Epithelial cell of prostate (primary cell): ENCODE results near the gene SESN2.

Source experiments
- DNase-seq: peaks from one replicate; pipeline ENCODE4 v3.0.0-alpha.2; 2011; ENCODE audit warnings: low read depth, low spot score
- H3K27ac ChIP-seq: fragments of 450-650 bp; 2 replicates; pipeline ENCODE4 v1.5.1; 2017; ENCODE audit warnings: mild to moderate bottlenecking

Gene SESN2

DNA sequence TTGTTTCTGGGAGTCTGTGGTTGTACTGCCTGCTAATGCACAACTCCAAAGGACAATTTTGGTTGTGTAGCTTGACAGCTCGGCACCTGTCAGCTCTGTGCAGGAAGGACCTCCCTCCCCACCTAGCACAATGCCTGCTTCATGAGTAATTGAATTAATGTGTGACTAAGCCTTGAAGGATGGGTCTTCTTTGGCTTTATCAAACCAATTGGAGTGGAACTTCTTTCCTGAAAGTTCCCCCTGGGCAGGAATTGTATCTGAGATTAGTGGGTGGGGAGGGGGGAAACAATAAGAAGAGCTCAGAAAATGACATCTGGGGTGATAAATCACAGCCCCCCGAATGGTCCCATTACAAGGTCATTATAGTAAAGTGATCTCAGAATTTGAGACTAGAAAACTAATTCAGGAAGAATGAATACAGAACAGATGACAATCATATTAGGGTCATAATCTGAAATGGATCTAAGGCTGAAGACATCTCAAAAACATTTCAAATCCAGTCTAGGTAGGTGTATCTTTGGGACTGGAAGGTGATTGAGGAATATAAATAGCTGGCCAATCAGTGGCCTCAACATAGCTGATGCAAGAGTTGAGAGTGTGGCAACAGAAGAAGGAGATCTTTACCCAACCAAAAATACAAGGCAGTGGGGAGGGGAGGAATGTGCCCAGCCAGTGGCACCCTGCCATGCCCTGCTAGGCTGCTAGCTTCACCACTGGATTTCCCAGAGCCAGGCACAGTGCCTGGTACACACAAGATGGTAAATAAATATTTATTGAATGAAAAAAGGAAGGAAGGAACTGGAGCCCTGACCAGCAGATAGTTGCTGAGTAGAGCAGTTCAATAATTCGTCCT lies 10.1 kb upstream of the SESN2 start:
- peak; percentile 73 for DNase-seq
- peak overlapping the region; percentile 99 for H3K27ac ChIP-seq

DNA sequence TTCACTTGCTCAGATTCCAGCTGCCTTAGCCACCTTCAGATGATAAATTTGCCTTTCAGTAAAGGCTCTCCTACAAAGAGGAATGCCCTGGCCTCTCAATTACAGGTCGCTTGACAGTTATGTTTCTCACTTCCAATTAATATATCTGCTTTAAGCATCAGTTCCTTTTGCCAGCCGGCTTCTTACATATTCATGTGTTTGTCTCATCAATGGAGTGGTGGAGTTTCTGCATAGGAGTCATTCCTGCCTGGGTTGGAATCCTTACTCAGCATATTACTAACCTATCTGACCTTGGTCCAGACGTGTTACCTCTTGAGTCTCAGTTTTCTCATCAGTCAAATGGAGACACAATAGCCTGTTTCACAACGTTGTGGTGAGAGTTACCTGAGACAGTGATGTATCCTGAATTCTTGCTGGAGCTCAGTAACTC lies 9.4 kb upstream of the SESN2 start:
- peak overlapping the region; percentile 99 for H3K27ac ChIP-seq
- no peak for DNase-seq

- H3K27ac ChIP-seq = no peak overlapping the region
- DNase-seq = no peak
Observed at GRCh38 chr1:28256197-28256827, 3.0 kb upstream of the SESN2 start.

- H3K27ac ChIP-seq = peak overlapping the region; percentile 99
- no peak for DNase-seq
Observed at GRCh38 chr1:28257736-28258135, 1.6 kb upstream of the SESN2 start.

DNA sequence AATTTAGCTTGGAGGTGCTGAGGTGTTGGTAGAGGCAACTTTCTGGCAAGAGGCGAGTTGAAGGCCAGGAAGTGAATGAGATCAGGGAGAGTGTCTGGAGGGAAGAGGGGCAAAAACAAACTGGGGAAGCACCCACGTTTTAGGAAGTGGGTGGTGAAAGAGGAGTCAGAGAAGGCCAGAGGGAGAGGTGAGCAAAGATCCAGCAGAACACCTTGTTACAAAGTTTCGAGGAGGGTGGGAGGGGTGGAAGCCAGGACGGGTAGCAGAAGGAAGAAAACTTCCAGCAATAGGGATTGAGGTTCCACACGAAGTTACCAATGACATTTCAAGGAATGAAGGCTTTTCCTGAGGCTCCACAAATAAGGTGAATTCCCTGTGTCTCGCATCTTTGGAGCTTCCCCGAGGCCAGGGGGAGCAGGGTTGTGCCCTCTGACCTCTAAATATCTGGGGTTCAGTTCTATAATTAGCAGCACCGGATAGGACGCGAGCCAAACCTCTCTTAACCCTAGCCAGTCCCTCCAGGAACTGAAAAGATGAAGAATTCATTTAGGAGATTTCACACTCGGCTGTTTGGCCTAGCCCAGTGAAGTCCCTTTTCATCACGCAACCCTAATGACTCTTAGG lies 578 bp upstream of the SESN2 start:
- peak overlapping the region; percentile 99 for H3K27ac ChIP-seq
- no peak for DNase-seq

GRCh38 chr1:28259934-28260802 lies 850 bp downstream of the SESN2 start:
- H3K27ac ChIP-seq = peak overlapping the region; percentile 99
- DNase-seq = no peak

GRCh38 chr1:28260803-28261174 lies 1.5 kb downstream of the SESN2 start:
- H3K27ac ChIP-seq = peak overlapping the region; percentile 99

GRCh38 chr1:28264897-28265296 lies 5.6 kb downstream of the SESN2 start:
- H3K27ac ChIP-seq = peak overlapping the region; percentile 3
- no peak for DNase-seq

More at GRCh38 chr1:28260803-28261174, 1.5 kb downstream of the SESN2 start:
- no peak for DNase-seq

GRCh38 chr1:28265577-28265976 lies 6.3 kb downstream of the SESN2 start:
- peak overlapping the region; percentile 3 for H3K27ac ChIP-seq
- no peak for DNase-seq

DNA sequence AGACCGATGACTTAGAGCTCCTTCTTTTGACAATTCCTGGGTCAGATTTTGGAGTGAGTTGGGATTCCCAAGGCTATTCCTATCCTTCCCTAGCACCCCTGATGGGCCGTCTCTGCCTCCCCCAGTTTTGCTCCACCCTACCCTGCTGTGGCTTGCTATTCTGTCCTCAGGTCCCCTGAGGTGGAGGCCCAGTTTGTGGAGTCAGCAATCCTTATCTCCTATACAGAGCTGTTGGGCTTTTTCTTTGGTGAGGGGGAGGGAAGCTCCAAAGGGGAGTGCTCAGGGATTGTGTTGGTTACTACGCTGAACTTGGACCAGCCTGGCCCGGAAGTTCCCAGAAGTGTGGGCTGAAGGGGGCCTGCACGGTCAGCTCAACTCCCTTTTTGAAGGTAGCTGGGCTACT lies 7.6 kb downstream of the SESN2 start:
- H3K27ac ChIP-seq = no peak overlapping the region
- DNase-seq = no peak

DNA sequence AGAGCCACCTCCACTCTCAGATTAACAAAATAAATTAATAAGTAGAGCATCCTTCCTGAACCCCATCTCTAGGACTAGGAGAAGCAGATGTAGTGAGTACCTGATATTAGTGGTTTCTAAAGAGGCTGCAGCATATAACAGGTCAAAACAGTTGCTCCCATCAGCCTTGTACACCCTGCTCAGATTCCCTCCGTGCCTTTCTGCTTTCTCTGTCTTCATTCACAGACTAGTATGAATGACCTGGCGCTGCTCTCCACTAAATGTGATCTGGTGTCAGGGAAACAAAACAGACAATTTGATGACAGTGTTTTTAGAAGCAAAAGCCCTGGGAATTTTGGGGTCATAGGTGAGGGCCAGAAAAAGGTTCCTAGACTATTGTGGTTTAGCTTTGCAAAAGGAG lies 8.3 kb downstream of the SESN2 start:
- no peak overlapping the region for H3K27ac ChIP-seq

DNA sequence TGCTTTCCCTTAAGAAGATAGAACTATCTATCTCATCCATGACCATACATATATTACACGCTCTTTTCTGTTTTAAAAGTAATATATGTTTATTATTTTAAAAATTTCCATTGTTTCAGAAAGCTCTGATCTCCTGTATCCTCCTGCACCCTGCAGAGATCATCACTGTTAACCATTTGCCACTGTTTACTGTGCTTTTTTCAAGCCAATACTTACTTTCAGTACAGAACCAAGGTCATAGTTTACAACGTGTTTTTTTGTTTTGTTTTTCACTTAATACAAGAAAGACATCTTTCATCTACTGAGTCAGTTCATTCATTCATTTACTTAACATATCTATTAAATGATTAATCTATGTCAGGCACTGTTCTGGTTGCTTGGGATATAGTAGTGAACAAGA lies 10.2 kb downstream of the SESN2 start:
- no peak overlapping the region for H3K27ac ChIP-seq
- no peak for DNase-seq

More for the DNA sequence above, 8.3 kb downstream of the SESN2 start:
- DNase-seq = no peak

GRCh38 chr1:28272215-28272852 lies 13.0 kb downstream of the SESN2 start:
- no peak overlapping the region for H3K27ac ChIP-seq
- DNase-seq = no peak

- no peak for DNase-seq
Observed at GRCh38 chr1:28273216-28273860, 14.0 kb downstream of the SESN2 start.

DNA sequence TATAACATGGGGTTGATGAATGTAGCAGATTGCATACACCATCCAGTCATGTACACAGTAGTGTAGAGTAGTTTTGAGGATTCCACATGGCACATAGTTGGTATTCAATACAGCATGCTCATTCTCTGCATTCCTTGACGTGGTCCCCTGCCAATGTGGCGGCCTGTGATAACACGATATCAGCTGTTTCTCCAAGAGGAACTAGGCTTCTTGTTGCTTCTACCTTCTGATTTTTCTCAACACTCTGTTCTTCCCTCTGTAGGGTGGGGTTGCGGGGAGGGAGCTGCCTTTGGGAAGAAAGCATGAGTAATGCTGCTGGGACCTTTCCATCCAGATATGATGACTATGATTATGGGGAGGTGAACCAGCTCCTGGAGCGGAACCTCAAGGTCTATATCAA lies 19.4 kb downstream of the SESN2 start:
- H3K27ac ChIP-seq = no peak overlapping the region
- DNase-seq = no peak

More at GRCh38 chr1:28273216-28273860, 14.0 kb downstream of the SESN2 start:
- H3K27ac ChIP-seq = no peak overlapping the region

GRCh38 chr1:28279721-28280120 lies 20.4 kb downstream of the SESN2 start:
- DNase-seq = no peak
- H3K27ac ChIP-seq = no peak overlapping the region

DNA sequence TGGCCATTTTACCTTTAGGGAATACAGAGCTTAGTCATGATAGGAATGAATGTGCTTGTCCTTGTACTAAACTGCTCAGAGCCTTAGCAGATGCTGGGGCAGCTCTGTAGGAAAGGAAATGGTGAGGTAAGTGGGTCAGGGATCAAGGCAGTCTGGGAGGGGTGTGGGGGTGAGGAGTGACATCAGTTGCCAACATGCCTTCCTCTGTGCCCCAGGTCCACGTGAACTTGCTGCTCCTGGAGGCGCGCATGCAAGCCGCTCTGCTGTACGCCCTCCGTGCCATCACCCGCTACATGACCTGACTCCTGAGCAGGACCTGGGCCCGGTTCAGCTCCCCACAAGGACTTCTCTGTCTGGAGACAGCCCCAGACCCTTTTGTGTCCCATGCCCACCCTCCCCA lies 21.2 kb downstream of the SESN2 start:
- DNase-seq = no peak
- no peak overlapping the region for H3K27ac ChIP-seq

DNA sequence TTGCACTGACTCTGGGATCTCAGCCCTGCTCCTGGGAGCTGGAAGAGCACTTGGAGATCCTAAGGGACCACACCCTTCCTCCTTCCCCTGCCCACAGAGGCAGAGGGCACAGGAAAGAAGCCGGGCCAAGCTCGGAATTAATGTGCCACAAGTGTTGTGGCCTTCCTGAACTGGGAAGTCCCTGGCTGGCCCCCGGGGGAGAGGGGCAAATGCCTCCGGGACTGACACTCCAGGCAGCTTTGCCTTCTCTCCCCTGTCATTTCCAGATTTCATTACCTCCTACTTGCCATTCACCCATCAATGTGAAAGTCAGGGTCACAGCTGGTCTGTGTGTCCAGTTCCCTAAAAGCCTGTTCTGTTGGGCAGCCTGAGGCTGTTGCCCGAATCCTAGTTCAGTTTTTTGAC lies 21.7 kb downstream of the SESN2 start:
- H3K27ac ChIP-seq = no peak overlapping the region
- DNase-seq = no peak
